ENCODE data around the gene TMSB4X. TPM values are rescaled to one million over a fixed set of nuclear protein-coding genes. Genes with fewer than 3 reads are reported as not detected.

Gene TMSB4X
- total and polyA plus RNA-seq, 4 donors = 2,762 to 17,543 (median 6,164) TPM

DNA sequence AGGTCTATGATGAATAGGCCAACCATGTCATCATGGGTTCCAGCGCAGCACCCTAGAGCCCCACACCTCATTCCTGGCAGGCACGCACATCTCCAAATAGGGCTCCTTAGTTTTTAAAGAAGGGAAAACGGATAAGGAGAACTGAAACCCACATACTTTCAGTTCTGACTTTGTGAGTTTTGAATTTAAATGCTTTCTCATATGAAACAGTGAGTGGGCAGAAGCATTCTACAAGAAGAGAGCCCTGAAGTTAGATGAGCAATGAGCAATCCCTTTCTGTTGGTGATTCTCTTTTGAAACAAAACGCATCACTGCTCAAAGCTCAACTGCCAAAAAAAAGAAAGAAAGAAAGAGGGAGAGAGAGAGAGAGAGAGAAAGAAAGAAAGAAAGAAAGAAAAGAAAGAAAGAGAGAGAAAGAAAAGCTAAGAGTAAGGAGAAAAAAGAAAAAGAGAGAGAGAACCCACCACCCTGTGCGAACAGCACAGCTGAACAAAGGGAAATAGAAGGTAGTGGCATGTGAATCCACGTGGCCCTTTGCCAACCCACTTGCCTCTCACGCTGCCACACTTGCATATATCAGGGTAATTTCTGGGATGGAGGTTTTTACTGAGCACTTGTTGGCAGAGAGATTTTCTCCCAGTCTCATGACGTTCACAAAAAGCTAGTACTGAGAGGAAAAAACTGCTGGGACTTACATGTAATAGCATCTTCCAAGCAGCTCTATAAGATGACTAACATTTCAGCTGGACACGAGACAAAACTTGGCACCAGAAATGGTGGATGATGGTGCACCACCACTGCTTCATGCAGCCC lies 31.0 kb downstream of the TMSB4X start:
- ATAC-seq (ENCODE audit: low FRiP score) (no peak), DNase-seq (peak in 1 of 2 donors; percentile 66)
- intact Hi-C loops (cut with DNase I) = loop anchor here in 1 of 2 donors (5.0 kb wide), 1 partner anchor 71 kb away; no protein-coding TSS in a partner anchor
- no peaks in the 10 kb centered on the region for H3K36me3 ChIP-seq (ENCODE audit: control insufficient read depth in 1 of 2, insufficient read depth in 2 of 2, low read length in 1 of 2)
- H3K9me3 ChIP-seq (ENCODE audit: control insufficient read depth, low read length) = no peaks in the 10 kb centered on the region
- H3K4me1 ChIP-seq (ENCODE audit: control insufficient read depth in 1 of 2, insufficient read depth in 2 of 2, low read length in 2 of 2) = peaks cover 0 to 3% of the 10 kb centered on the region in 2 donors
- no peak overlapping the region for H3K4me3 ChIP-seq (ENCODE audit: low read length in 2 of 2)
- peak overlapping the region; percentile 43 to 76 for H3K27ac ChIP-seq (ENCODE audit: low read depth in 1 of 2, low read length in 2 of 2)
- WGBS, 2 donors = 3 to 29% methylated on average over 9 of the region's 9 CpGs
- H3K27me3 ChIP-seq (ENCODE audit: control insufficient read depth in 1 of 2, insufficient read depth in 2 of 2, low read length in 1 of 2) = no peaks in the 10 kb centered on the region

DNA sequence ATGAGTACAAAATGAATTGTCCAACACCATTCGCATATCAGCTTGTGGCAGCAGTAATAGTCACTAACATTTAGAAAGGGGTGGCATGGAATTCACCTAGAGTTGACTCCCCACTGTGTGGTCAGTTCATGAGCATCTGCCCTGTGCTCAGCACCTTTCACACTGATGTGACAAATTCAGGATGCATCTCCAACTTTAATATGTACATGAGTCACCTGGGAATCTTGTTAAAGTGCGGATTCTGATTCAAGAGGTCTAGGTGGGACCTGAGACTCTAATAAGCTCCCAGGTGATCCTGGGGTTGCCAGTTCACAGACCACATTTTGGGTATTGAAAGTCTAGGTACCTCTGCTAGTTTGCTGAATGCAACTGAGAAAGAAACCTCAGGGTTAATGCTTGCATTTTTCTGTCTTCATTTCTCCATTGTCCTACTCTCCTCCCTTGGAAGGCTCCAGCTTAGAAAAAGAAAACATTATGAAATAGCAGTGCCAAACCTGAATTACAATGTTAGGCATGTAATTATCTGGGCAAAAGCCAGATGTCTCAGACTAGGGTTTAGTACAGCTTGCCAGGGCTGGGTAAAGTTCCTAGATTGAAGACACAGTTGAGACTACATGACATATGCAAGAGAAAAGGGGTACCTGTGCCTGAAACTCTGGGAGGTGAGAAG lies 32.7 kb downstream of the TMSB4X start:
- peak; percentile 19 for ATAC-seq (ENCODE audit: low FRiP score)

DNA sequence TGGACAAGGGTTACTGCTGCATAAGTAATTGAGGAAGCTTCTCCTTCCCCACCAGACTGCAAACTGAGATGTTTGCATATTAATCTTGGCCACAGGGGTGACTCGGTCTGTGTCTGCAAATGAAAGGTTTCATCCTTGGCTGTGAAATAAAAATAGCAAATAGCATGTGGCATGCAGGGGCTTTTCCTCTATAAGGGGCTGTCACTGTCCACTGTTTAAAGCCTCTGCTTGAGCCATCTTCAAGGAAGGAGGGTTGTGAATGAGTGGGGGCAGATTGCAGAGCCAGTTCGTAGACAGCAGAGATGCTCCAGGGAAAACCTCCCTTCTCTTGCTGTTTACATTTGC lies 33.3 kb downstream of the TMSB4X start:
- Histone ChIP-seq H3K9me3 (ENCODE audit: control insufficient read depth, low read length) (no peaks in the 10 kb centered on the region), H3K36me3 (ENCODE audit: control insufficient read depth in 1 of 2, insufficient read depth in 2 of 2, low read length in 1 of 2) (no peaks in the 10 kb centered on the region), H3K27ac (ENCODE audit: low read depth in 1 of 2, low read length in 2 of 2) (peak overlapping the region in 1 of 2 donors; percentile 66), H3K27me3 (ENCODE audit: control insufficient read depth in 1 of 2, insufficient read depth in 2 of 2, low read length in 1 of 2) (no peaks in the 10 kb centered on the region), H3K4me3 (ENCODE audit: low read length in 2 of 2) (no peak overlapping the region), H3K4me1 (ENCODE audit: control insufficient read depth in 1 of 2, insufficient read depth in 2 of 2, low read length in 2 of 2) (peaks cover 0 to 3% of the 10 kb centered on the region in 2 donors)
- WGBS, 2 donors = 15 to 28% methylated on average over 2 of the region's 2 CpGs
- intact Hi-C loops (cut with DNase I) = loop anchor here in 1 of 2 donors (5.0 kb wide), 1 partner anchor 69 kb away; no protein-coding TSS in a partner anchor
- no peak for ATAC-seq (ENCODE audit: low FRiP score)
- DNase-seq = no peak

More for the DNA sequence above, 32.7 kb downstream of the TMSB4X start:
- no peak overlapping the region for H3K4me3 ChIP-seq (ENCODE audit: low read length in 2 of 2)
- peaks cover 0 to 3% of the 10 kb centered on the region in 2 donors for H3K4me1 ChIP-seq (ENCODE audit: control insufficient read depth in 1 of 2, insufficient read depth in 2 of 2, low read length in 2 of 2)
- no peak for DNase-seq
- intact Hi-C loops (cut with DNase I) = loop anchor here in 1 of 2 donors (5.0 kb wide), 1 partner anchor 70 kb away; no protein-coding TSS in a partner anchor
- no peaks in the 10 kb centered on the region for H3K36me3 ChIP-seq (ENCODE audit: control insufficient read depth in 1 of 2, insufficient read depth in 2 of 2, low read length in 1 of 2)
- H3K27ac ChIP-seq (ENCODE audit: low read depth in 1 of 2, low read length in 2 of 2) = peak overlapping the region in 1 of 2 donors; percentile 36
- H3K27me3 ChIP-seq (ENCODE audit: control insufficient read depth in 1 of 2, insufficient read depth in 2 of 2, low read length in 1 of 2) = no peaks in the 10 kb centered on the region
- no peaks in the 10 kb centered on the region for H3K9me3 ChIP-seq (ENCODE audit: control insufficient read depth, low read length)
- WGBS, 2 donors = 39 to 52% methylated on average over 2 of the region's 2 CpGs

DNA sequence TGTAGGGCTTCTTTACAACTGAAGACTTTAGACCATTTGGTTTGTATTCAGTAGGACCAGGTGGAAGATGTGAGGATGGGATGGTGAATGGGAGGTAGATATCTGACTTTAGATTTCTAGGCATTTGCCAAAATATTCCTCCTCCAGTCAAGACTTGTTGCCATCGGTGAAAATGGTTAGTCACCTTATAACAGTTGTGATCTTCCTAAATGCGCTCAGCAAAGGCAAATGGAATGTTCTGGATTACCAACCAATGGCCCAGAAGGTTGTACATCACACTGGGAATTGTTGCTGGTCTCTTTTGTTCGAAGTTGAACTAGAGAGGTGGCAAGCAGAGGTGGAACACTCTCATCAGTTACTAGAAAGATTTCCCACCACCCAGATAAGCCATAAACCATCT lies 33.9 kb downstream of the TMSB4X start:
- Histone ChIP-seq H3K27ac (ENCODE audit: low read depth in 1 of 2, low read length in 2 of 2) (no peak overlapping the region), H3K27me3 (ENCODE audit: control insufficient read depth in 1 of 2, insufficient read depth in 2 of 2, low read length in 1 of 2) (no peaks in the 10 kb centered on the region), H3K4me1 (ENCODE audit: control insufficient read depth in 1 of 2, insufficient read depth in 2 of 2, low read length in 2 of 2) (peaks cover 0 to 3% of the 10 kb centered on the region in 2 donors), H3K4me3 (ENCODE audit: low read length in 2 of 2) (no peak overlapping the region), H3K9me3 (ENCODE audit: control insufficient read depth, low read length) (no peaks in the 10 kb centered on the region), H3K36me3 (ENCODE audit: control insufficient read depth in 1 of 2, insufficient read depth in 2 of 2, low read length in 1 of 2) (no peaks in the 10 kb centered on the region)
- DNase-seq (no peak), ATAC-seq (ENCODE audit: low FRiP score) (no peak)
- intact Hi-C loops (cut with DNase I) = loop anchor here in 1 of 2 donors (5.0 kb wide), 1 partner anchor 68 kb away; no protein-coding TSS in a partner anchor
- WGBS, 2 donors = 74 to 91% methylated on average over 3 of the region's 3 CpGs

DNA sequence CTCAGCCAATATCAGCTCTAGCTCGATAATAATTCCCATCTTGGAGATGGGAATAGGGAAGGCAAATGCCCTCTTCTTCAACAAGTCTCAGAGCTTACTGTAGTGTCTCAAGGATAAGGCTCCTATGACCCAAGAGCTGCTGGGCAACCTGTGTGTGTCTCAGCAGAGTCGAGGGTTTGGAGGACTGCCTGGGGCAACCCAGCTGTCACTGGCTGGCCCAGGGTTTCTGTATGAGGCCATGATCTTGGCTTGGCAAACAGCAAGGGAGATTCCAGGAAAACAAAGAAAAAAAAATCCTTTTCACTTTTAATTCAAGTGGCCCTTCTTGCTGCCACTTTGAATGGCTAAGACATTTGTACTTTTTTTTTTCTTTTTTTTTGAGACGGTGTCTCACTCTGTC lies 34.4 kb downstream of the TMSB4X start:
- DNase-seq (no peak), ATAC-seq (ENCODE audit: low FRiP score) (no peak)
- H3K27me3 ChIP-seq (ENCODE audit: control insufficient read depth in 1 of 2, insufficient read depth in 2 of 2, low read length in 1 of 2) = no peaks in the 10 kb centered on the region
- WGBS, 2 donors = 16 to 17% methylated on average over 3 of the region's 3 CpGs
- intact Hi-C loops (cut with DNase I) = loop anchor here in 1 of 2 donors (5.0 kb wide), 1 partner anchor 68 kb away; no protein-coding TSS in a partner anchor
- peaks cover 0 to 3% of the 10 kb centered on the region in 2 donors for H3K4me1 ChIP-seq (ENCODE audit: control insufficient read depth in 1 of 2, insufficient read depth in 2 of 2, low read length in 2 of 2)
- H3K4me3 ChIP-seq (ENCODE audit: low read length in 2 of 2) = no peak overlapping the region
- H3K27ac ChIP-seq (ENCODE audit: low read depth in 1 of 2, low read length in 2 of 2) = no peak overlapping the region
- H3K36me3 ChIP-seq (ENCODE audit: control insufficient read depth in 1 of 2, insufficient read depth in 2 of 2, low read length in 1 of 2) = no peaks in the 10 kb centered on the region
- no peaks in the 10 kb centered on the region for H3K9me3 ChIP-seq (ENCODE audit: control insufficient read depth, low read length)

DNA sequence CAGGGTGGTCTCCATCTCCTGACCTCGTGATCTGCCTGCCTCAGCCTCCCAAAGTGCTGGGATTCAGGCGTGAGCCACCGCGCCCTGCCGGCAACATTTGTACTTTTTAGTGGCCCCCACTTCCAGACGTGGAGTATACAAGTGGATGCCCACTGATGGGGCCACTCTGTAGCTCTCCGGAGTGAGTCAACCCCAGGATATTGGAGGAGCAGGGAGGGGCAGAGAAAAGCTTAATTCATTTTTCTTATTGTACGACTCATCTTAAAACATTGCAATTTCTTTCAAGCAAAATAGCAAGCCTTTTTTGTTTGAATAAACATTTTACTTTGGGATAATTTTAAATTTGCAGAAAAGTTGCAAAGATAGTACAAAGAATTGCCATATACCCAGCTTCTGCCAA lies 34.9 kb downstream of the TMSB4X start:
- DNase-seq (no peak), ATAC-seq (ENCODE audit: low FRiP score) (no peak)
- H3K9me3 ChIP-seq (ENCODE audit: control insufficient read depth, low read length) = no peaks in the 10 kb centered on the region
- H3K27ac ChIP-seq (ENCODE audit: low read depth in 1 of 2, low read length in 2 of 2) = no peak overlapping the region
- no peaks in the 10 kb centered on the region for H3K27me3 ChIP-seq (ENCODE audit: control insufficient read depth in 1 of 2, insufficient read depth in 2 of 2, low read length in 1 of 2)
- no peak overlapping the region for H3K4me3 ChIP-seq (ENCODE audit: low read length in 2 of 2)
- no peaks in the 10 kb centered on the region for H3K36me3 ChIP-seq (ENCODE audit: control insufficient read depth in 1 of 2, insufficient read depth in 2 of 2, low read length in 1 of 2)
- peaks cover 0 to 3% of the 10 kb centered on the region in 2 donors for H3K4me1 ChIP-seq (ENCODE audit: control insufficient read depth in 1 of 2, insufficient read depth in 2 of 2, low read length in 2 of 2)
- intact Hi-C loops (cut with DNase I) = loop anchor here in 1 of 2 donors (5.0 kb wide), 1 partner anchor 67 kb away; no protein-coding TSS in a partner anchor
- WGBS, 2 donors = 79 to 84% methylated on average over 8 of the region's 8 CpGs

DNA sequence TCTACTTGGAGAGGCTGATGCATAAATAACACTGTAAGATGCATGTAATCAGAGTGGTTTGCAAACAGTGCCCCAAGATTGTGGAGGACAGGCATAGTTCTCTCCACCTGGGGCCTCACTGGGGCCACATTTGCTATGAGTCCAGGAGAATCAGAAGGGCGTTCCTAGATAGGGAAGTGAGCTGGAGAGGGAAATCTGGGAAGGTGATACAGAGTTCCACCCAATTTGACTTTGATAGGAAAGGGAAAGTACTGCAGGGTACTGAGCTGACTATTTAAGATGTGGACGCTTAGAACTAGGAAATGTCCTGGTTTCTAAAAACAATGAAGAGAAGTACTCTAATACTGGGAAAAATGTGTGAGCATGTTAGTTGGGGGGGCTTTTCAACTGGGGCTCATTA lies 35.6 kb downstream of the TMSB4X start:
- H3K36me3 ChIP-seq (ENCODE audit: control insufficient read depth in 1 of 2, insufficient read depth in 2 of 2, low read length in 1 of 2) = no peaks in the 10 kb centered on the region
- no peak overlapping the region for H3K27ac ChIP-seq (ENCODE audit: low read depth in 1 of 2, low read length in 2 of 2)
- no peak overlapping the region for H3K4me3 ChIP-seq (ENCODE audit: low read length in 2 of 2)
- H3K9me3 ChIP-seq (ENCODE audit: control insufficient read depth, low read length) = no peaks in the 10 kb centered on the region
- no peaks in the 10 kb centered on the region for H3K27me3 ChIP-seq (ENCODE audit: control insufficient read depth in 1 of 2, insufficient read depth in 2 of 2, low read length in 1 of 2)
- ATAC-seq (ENCODE audit: low FRiP score) (no peak), DNase-seq (no peak)
- H3K4me1 ChIP-seq (ENCODE audit: control insufficient read depth in 1 of 2, insufficient read depth in 2 of 2, low read length in 2 of 2) = peaks cover 0 to 3% of the 10 kb centered on the region in 2 donors
- WGBS, 2 donors = 78 to 87% methylated on average over 2 of the region's 2 CpGs
- intact Hi-C loops (cut with DNase I) = no loop called here

DNA sequence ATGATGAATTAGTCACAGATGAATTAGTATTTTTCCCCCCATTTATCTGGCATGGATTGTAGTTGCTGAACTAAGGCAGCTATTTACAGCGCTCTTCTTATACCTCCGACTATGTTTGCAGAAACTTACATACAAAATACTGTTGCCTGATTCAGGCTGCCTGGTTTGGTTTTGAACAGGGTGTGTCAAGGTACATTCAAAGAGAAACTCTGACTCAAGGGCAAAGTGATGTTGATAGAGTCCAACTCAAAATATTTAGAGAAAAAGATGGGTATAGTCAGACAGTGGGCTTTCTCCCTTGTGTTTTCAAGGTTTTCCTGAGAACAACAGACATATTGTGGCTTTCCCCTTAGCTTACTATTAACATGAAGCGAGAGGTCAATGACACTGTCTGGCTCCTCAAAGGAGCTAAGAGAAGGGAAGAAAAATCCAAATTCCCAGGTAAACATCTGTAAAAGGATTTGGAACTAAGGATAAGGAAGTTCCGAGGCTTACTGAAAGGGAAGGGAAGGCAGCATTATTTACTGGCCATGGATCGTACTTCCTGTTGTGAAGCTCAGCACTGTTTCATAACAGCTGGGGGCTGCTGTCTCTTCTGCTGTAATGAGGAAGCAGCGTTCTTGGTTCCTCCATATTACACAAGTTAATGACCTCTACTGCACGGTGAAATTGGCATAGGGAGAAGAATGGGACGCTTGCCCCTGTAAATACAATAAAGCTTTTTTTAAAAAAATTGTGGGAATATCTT lies 38.6 kb downstream of the TMSB4X start:
- H3K4me3 ChIP-seq (ENCODE audit: low read length in 2 of 2) = no peak overlapping the region
- no peak overlapping the region for H3K27ac ChIP-seq (ENCODE audit: low read depth in 1 of 2, low read length in 2 of 2)
- H3K36me3 ChIP-seq (ENCODE audit: control insufficient read depth in 1 of 2, insufficient read depth in 2 of 2, low read length in 1 of 2) = no peaks in the 10 kb centered on the region
- DNase-seq (no peak), ATAC-seq (ENCODE audit: low FRiP score) (no peak)
- H3K27me3 ChIP-seq (ENCODE audit: control insufficient read depth in 1 of 2, insufficient read depth in 2 of 2, low read length in 1 of 2) = no peaks in the 10 kb centered on the region
- H3K9me3 ChIP-seq (ENCODE audit: control insufficient read depth, low read length) = no peaks in the 10 kb centered on the region
- 66 to 68% methylated on average over 8 of the region's 8 CpGs for WGBS, 2 donors
- no peaks in the 10 kb centered on the region for H3K4me1 ChIP-seq (ENCODE audit: control insufficient read depth in 1 of 2, insufficient read depth in 2 of 2, low read length in 2 of 2)
- intact Hi-C loops (cut with DNase I) = no loop called here
